Left forelimb (tissue), 1 donor: ENCODE measurements around the gene CFAP57.

Source experiments
- DNase-seq: peaks from one replicate; pipeline ENCODE4 v3.0.0-alpha.2; 2018; ENCODE audit warnings: low spot score

Gene CFAP57

GRCh38 chr1:43299101-43299500 is 127.0 kb downstream of the CFAP57 start:
- no peak for DNase-seq

DNA sequence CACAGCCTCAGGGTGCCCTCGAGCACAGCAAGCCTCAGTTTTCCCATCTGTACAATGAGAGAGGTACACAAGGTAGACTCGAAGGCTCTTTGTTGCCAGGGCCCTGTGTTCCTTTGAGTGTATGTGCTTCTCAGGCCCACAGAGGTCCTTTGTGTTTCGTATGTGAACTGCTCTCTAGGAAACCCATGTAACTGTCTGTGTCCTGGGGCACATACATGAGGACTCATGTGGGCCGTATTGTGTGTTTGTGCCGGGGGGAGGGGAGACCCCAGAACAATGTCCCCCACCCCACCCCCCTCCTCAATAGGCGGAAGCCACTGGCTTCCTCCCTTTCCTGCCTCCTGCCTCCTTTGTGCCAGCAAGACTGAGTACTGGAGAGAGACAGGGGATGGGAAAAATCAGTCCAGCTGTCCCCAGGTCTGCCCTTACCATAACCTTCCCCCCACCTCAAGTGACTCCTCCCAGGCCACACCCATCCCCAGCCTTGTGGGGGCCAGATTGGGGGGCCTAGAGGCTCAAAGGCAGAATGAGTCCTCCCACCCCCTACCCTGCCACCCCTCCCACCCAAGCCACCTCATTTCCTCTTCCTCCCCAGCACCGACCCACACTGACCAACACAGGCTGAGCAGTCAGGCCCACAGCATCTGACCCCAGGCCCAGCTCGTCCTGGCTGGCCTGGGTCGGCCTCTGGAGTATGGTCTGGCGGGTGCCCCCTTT is 128.4 kb downstream of the CFAP57 start, which contains the start of gene TIE1:
TIE1 (plus strand) TSS at position 605 of the 717 bp plus-strand sequence; CDS start at position 695, 90 bp downstream.
- DNase-seq = no peak

GRCh38 chr1:43302201-43302600 is 130.1 kb downstream of the CFAP57 start:
- no peak for DNase-seq

- no peak for DNase-seq
These were observed 130.8 kb downstream of the CFAP57 start for GRCh38 chr1:43302721-43303470.

GRCh38 chr1:43303471-43304313 is 131.6 kb downstream of the CFAP57 start:
- DNase-seq = no peak
